Uterus (tissue), 4 donors: Measurements from ENCODE around the gene DOC2A. TPM values are rescaled to one million over a fixed set of nuclear protein-coding genes. Genes with fewer than 3 reads are reported as not detected.

ENCODE experiments used
- DNase-seq, 2 donors: peaks; one replicate each; pipeline ENCODE4 v3.0.0-alpha.2; 2019 to 2020
- H3K27ac ChIP-seq, 2 donors: fragments of 200-600 bp; sonication (generic); 1 replicate in 1 of 2; 2 replicates in 1 of 2; pipeline ENCODE4 v1.5.1; 2016 to 2018
- H3K27me3 ChIP-seq, 2 donors: fragments of 200-600 bp; sonication (generic); one replicate each; pipeline ENCODE4 v1.5.1; 2018 to 2019; ENCODE audit warnings: control low read depth in 1 of 2
- H3K36me3 ChIP-seq, 2 donors: fragments of 200-600 bp; sonication (generic); one replicate each; pipeline ENCODE4 v1.5.1; 2019; ENCODE audit warnings: control low read depth in 1 of 2
- H3K4me1 ChIP-seq, 2 donors: fragments of 200-600 bp; sonication (generic); one replicate each; pipeline ENCODE4 v1.5.1; 2018 to 2019; ENCODE audit warnings: control low read depth in 1 of 2
- H3K4me3 ChIP-seq, 2 donors: fragments of 200-600 bp; sonication (generic); 1 replicate in 1 of 2; 2 replicates in 1 of 2; pipeline ENCODE4 v1.5.1; 2018 to 2019; ENCODE audit warnings: mild to moderate bottlenecking in 1 of 2
- H3K9me3 ChIP-seq, 2 donors: fragments of 200-600 bp; sonication (generic); one replicate each; pipeline ENCODE4 v1.5.1; 2019; ENCODE audit warnings: control low read depth in 1 of 2
- CTCF ChIP-seq, 4 experiments: fragments of 200-600 bp in 2 of 4; fragments of 450-650 bp in 2 of 4; sonication (generic) in 2 of 4; IDR thresholded peaks; one replicate each; pipeline ENCODE4 v1.5.1; 2016 to 2019; ENCODE audit warnings: antibody characterized with exemption in 4 of 4, mild to moderate bottlenecking in 2 of 4, moderate library complexity in 1 of 4
- POLR2A ChIP-seq, 2 donors: fragments of 450-650 bp; IDR thresholded peaks; one replicate each; pipeline ENCODE4 v1.6.1; 2016; ENCODE audit warnings: antibody characterized with exemption in 2 of 2, mild to moderate bottlenecking in 1 of 2, moderate library complexity in 1 of 2
- intact Hi-C: fragments of 100-400 bp; cut with DNase I; formaldehyde crosslinking; loops from one replicate; pipeline ENCODE4 v1.15.1; 2023; ENCODE audit warnings: low total_unique reads
- total RNA-seq, 4 donors: library from RNA; depleted of rRNA in 3 of 4; stranded (reverse); fragments of >200 nt in 3 of 4; gene quantifications; one replicate each; pipeline versions ENCODE4 v1.1.0 to v1.2.4, GENCODE V29; 2014 to 2023
- donor health status: DM: yes; HTN: yes; CAD: no.

The DOC2A gene
- total RNA-seq, 4 donors from 2014 or later, result 1.0 to 2.6 (median 1.8) TPM; not detected in 1

GRCh38 chr16:29989111-29989858 is 21.5 kb downstream of the DOC2A start:
- Histone ChIP-seq H3K9me3 (no peaks in the 10 kb centered on the region), H3K4me3 (no peak overlapping the region), H3K4me1 (peaks cover 0 to 1% of the 10 kb centered on the region in 2 donors), H3K27me3 (no peaks in the 10 kb centered on the region), H3K27ac (no peak overlapping the region), H3K36me3 (no peaks in the 10 kb centered on the region)
- DNase-seq, result no peak
- TF ChIP-seq CTCF (IDR thresholded peaks at IDR 0.05), result no peak
- no peak for TF ChIP-seq POLR2A (IDR thresholded peaks at IDR 0.05)
- intact Hi-C loops, result no loop called here

- H3K4me3 ChIP-seq, result no peak overlapping the region
- H3K27ac ChIP-seq, result no peak overlapping the region
- intact Hi-C loops, result no loop called here
- H3K27me3 ChIP-seq, result no peaks in the 10 kb centered on the region
- DNase-seq, result no peak
- TF ChIP-seq POLR2A (IDR thresholded peaks at IDR 0.05) (no peak), CTCF (IDR thresholded peaks at IDR 0.05) (no peak)
- H3K36me3 ChIP-seq, result no peaks in the 10 kb centered on the region
- no peaks in the 10 kb centered on the region for H3K4me1 ChIP-seq
- H3K9me3 ChIP-seq, result no peaks in the 10 kb centered on the region
These were observed 22.3 kb downstream of the DOC2A start for GRCh38 chr16:29988346-29989075.

- TF ChIP-seq CTCF (IDR thresholded peaks at IDR 0.05) (no peak), POLR2A (IDR thresholded peaks at IDR 0.05) (no peak)
- DNase-seq, result no peak
- intact Hi-C loops, result no loop called here
- Histone ChIP-seq H3K4me1 (no peaks in the 10 kb centered on the region), H3K36me3 (no peaks in the 10 kb centered on the region), H3K9me3 (no peaks in the 10 kb centered on the region), H3K27me3 (no peaks in the 10 kb centered on the region), H3K4me3 (no peak overlapping the region), H3K27ac (no peak overlapping the region)
These were observed 23.3 kb downstream of the DOC2A start for GRCh38 chr16:29987371-29988085.

GRCh38 chr16:29986931-29987330 is 23.9 kb downstream of the DOC2A start:
- no peak for DNase-seq
- TF ChIP-seq CTCF (IDR thresholded peaks at IDR 0.05), result no peak
- TF ChIP-seq POLR2A (IDR thresholded peaks at IDR 0.05), result no peak
- intact Hi-C loops, result no loop called here
- Histone ChIP-seq H3K36me3 (no peaks in the 10 kb centered on the region), H3K27ac (no peak overlapping the region), H3K4me3 (no peak overlapping the region), H3K4me1 (no peaks in the 10 kb centered on the region), H3K27me3 (no peaks in the 10 kb centered on the region), H3K9me3 (no peaks in the 10 kb centered on the region)

GRCh38 chr16:29986231-29986630 is 24.6 kb downstream of the DOC2A start:
- Histone ChIP-seq H3K9me3 (no peaks in the 10 kb centered on the region), H3K36me3 (no peaks in the 10 kb centered on the region), H3K4me1 (no peaks in the 10 kb centered on the region), H3K27me3 (no peaks in the 10 kb centered on the region), H3K4me3 (no peak overlapping the region), H3K27ac (no peak overlapping the region)
- TF ChIP-seq CTCF (IDR thresholded peaks at IDR 0.05) (no peak), POLR2A (IDR thresholded peaks at IDR 0.05) (no peak)
- intact Hi-C loops, result no loop called here
- DNase-seq, result no peak
